Inflammatory macrophage (primary cell): ENCODE measurements around the gene PRSS16.

Experiments
- DNase-seq, 2 donors: peaks; one replicate each; pipeline ENCODE4 v3.0.0-alpha.2; 2020 to 2022

The PRSS16 gene

GRCh38 chr6:27288136-27289044 is 40.9 kb downstream of the PRSS16 start:
- DNase-seq = no peak

DNA sequence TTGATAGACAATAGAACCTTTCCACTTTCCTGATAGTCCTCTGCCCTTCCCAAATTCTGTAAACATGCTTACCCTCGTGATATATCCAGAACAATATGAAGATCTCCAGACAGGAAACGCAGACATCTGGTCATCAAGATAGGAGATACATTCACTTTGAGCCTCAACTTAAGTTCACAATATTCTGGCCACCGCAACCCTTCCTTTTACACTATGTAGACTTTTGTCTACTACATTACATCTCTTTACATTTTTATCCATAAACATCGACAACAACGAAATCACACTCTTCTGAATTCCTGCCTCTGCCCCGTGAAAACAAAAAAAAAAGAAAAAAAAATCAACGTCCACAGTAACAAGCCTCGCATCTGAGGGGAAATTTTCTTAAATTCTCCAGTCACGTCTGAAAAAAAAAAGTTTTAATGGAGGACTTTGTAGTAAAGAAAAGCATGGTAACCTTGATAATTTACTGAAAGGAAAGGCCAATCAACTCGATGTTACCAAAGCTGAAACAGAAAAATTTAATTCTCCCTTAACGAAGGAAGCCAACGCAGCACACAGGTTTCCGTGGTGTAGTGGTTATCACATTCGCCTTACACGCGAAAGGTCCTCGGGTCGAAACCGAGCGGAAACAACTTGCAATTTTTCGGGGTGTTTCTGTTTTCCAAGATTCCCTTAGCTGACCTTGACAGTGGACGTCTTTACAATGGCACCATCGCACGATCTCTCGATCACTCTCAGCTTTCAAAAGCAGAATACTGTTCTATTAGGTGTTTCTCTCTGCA is 42.8 kb downstream of the PRSS16 start:
- DNase-seq = no peak

DNA sequence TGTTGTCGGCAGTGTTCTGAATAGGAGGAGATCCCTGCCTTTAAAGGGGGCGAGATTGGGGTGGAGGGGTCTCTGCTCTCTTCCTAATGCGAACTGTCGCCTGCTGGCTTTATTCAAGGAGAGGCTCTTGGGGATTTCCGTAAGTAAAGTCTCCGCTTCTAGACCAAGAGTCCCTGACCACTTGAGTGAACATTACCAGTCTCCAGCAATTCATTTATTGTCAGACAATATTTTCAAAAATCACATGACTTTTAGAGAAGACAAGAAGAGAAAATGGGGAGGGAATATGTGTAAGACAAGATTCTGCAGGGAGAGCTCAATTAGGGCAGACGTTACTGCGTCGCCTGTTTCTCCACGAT is 43.3 kb downstream of the PRSS16 start:
- DNase-seq = no peak

GRCh38 chr6:27293436-27294098 is 46.1 kb downstream of the PRSS16 start:
- no peak for DNase-seq

DNA sequence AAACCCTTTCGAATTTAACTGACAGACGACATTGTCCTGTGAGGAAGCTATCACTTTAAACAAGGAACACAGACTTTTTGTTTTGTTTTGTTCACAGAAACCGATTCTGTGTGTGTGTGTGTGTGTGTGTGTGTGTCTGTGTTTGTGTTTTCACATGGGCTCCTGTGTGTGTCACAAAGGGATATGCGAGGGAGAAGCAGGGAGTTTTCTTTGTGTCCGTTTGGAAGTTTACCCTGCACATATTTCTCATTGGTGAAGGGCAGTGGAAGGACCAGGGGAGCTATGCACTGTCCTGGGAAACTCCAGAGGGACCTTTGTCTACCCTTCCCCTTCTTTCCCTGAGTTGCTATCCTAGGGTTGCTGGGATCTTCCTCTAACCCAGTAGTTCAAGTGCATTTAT is 46.9 kb downstream of the PRSS16 start:
- no peak for DNase-seq

- no peak for DNase-seq
These were observed 48.0 kb downstream of the PRSS16 start for GRCh38 chr6:27295301-27296079.

DNA sequence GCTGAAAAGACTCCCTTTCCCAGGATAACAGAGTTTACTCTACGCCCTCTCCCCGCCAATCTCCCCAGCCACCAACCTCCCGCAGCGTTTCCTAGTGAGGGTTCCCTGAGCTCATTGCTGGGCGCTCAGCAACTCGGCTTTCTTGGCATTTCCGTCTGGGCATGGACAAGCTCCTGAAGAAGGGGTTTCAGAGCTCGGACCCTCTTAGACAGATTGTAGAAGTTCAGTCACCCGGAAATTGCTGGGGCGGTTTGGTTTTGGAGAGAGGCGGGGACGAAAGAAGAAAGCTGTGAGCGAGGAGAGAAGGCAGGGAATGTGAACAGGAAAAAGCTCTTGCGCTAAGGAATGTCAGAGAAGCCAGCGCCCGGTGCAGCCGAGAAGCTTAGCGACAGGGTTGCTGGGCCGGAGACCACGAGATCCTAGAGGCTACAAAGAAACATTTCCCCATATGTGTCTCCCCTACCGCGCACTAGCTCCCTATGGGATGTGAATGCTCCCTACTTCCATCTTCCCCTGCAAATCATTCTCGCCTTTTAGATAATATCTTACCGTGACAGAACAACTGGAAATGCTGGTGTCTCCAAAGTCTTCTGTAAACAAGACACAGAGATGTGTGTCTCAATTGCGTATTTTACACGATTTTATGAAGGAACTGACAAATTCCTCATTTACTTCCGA is 48.7 kb downstream of the PRSS16 start:
- DNase-seq = no peak

- DNase-seq = no peak
These were observed 50.0 kb downstream of the PRSS16 start for GRCh38 chr6:27297484-27297856.

DNA sequence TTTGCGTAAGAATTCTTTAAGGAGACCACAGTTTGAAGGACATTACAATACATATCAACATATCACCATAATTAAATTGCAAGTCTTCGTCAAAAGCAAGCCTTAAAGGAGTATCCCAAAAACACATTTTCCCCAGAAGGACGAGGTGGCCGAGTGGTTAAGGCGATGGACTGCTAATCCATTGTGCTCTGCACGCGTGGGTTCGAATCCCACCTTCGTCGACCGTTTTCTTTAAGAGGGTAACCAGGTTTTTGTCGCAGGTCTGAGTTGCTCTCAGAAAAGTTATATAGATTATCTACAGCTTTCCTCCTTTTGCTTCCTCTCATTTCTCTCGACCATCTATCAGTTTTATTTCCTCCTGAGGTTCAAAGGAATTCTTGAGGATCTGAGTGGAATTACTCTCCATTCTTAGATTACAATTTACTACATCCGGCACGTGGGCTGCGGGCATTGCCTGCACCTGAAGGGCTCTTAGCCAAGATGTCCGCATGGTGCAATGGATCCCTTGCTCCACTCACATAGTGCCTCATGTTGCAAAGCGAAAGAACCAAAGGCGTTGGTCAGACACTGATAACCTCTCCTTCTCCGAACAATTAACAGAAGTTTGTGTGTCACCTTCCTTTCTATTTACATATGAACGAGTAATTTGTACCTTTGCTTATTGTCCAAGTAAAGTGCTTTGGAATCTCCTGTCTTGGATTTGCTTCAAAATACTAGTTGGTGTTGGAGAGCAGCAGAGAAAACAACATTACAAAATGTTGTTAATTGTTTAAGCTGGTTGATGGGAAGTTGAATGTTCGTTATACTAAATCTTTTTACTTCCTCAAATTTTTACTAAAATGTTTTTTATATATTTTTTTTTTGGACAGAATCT is 50.6 kb downstream of the PRSS16 start:
- DNase-seq = no peak

DNA sequence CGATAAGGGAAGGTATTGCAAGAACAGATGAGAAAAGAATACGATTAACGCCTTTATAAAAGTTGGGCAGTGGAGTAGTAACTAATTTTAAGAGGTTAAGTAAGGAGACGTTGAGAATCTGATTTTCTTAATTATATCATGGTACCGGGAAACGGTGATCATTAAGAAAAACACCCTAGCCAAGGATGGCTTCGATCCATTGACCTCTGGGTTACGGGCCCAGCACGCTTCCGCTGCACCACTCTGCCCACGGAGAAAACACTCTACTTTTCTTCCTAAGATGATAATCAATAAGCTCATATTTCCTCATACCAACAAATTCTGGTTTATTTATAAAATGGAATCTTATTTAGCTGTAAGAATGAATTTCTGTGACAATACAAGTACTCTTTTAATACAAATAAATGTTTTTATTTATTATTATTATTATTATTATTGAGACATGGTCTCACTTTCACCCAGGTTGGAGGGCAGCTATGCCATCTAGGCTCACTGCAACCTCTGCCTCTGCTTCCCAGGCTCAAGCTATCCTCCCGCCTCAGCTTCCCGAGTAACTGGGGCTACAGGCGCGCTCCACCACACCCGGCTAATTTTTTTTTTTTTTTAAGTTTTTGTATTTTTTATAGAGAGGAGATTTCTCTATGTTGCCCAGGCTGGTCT is 56.2 kb downstream of the PRSS16 start:
- no peak for DNase-seq
